H54 (cell line): ENCODE measurements around the gene COL3A1.

Source experiments
- DNase-seq: peaks from one replicate; pipeline ENCODE4 v3.0.0; 2011; ENCODE audit warnings: low spot score, mixed read lengths; ENCODE audit not compliant: insufficient read length
- FAIRE-seq: peaks from 3 replicates; lab custom pipeline; 2011; peaks lifted over from hg19 to GRCh38; lab: Jason Lieb, UNC
- POLR2A ChIP-seq: IDR thresholded peaks from 2 replicates; pipeline ENCODE4 v1.6.1; 2011; ENCODE audit warnings: low read depth, mild to moderate bottlenecking, low read length

The COL3A1 gene

GRCh38 chr2:189056200-189057106 lies 82.3 kb downstream of the COL3A1 start:
- DNase-seq: no peak
- FAIRE-seq: peak; percentile 41
- no peak for TF ChIP-seq POLR2A

- FAIRE-seq (no peak), DNase-seq (no peak)
- no peak for TF ChIP-seq POLR2A
Observed at GRCh38 chr2:189057316-189057715, 83.1 kb downstream of the COL3A1 start.

GRCh38 chr2:189060096-189060642 lies 86.0 kb downstream of the COL3A1 start:
- no peak for FAIRE-seq
- no peak for TF ChIP-seq POLR2A
- DNase-seq: no peak
